Suprapubic skin (tissue), 3 donors: ENCODE results near the gene NFIL3.

Experiments used
- CTCF ChIP-seq, 2 donors: fragments of 200-600 bp in 1 of 2; fragments of 450-650 bp in 1 of 2; sonication (generic) in 1 of 2; IDR thresholded peaks; one replicate each; pipeline ENCODE4 v1.5.1; 2016 to 2019; ENCODE audit warnings: antibody characterized with exemption in 2 of 2, mild to moderate bottlenecking in 1 of 2, moderate library complexity in 1 of 2
- POLR2A ChIP-seq, 2 donors: fragments of 450-650 bp; IDR thresholded peaks; one replicate each; pipeline ENCODE4 v1.6.1; 2017; ENCODE audit warnings: antibody characterized with exemption in 2 of 2, mild to moderate bottlenecking in 2 of 2, moderate library complexity in 2 of 2

DNA sequence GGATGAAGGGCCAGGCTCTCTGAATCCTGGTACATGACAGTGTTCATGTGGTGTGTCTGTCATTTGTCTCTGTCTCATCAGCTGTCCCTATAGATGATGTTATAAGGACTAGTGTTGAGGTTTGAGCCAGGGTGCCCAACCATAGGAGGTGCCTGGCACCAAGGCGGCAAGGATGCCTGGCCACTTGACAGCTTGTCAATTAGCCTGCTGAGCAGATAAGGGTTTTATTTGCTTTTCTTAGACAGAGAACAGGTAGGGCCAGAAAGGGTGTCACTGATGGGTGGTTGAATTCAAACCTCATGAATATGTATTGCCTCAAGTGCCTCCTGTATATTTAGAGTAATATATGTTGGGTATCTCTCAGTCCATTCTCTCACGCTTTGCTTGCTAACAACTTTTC is 31.8 kb downstream of the NFIL3 start:
- no peak for TF ChIP-seq CTCF (IDR thresholded peaks at IDR 0.05)
- TF ChIP-seq POLR2A (IDR thresholded peaks at IDR 0.05): no peak
